Nephron progenitor cell (in vitro differentiated cells): ENCODE measurements around the gene NINJ1.
A peak's percentile ranks its signal among the peaks of the same experiment; 100 is the strongest.
"Not testable (repeated sequence)": the region's sequence is repeated elsewhere in the genome, so short reads cannot be mapped to it uniquely, and the experiment has no call there.

Experiments used
- DNase-seq: peaks from one replicate; pipeline ENCODE4 v3.0.0; 2021
- H3K27ac Mint-ChIP-seq: 2 replicates; pipeline ENCODE4 v1.8.0; 2021; ENCODE audit warnings: mild to moderate bottlenecking, moderate library complexity, mixed read lengths
- H3K27me3 Mint-ChIP-seq: 2 replicates; pipeline ENCODE4 v1.8.0; 2021; ENCODE audit warnings: mild to moderate bottlenecking, low read depth, mixed read lengths; ENCODE audit not compliant: poor library complexity
- H3K36me3 Mint-ChIP-seq: 2 replicates; pipeline ENCODE4 v1.8.0; 2021; ENCODE audit warnings: low read depth, mixed read lengths
- H3K4me1 Mint-ChIP-seq: 2 replicates; pipeline ENCODE4 v1.8.0; 2021; ENCODE audit warnings: mixed read lengths
- H3K4me3 Mint-ChIP-seq: 2 replicates; pipeline ENCODE4 v1.8.0; 2021; ENCODE audit warnings: mild to moderate bottlenecking, moderate library complexity, mixed read lengths
- H3K9me3 Mint-ChIP-seq: 2 replicates; pipeline ENCODE4 v1.8.0; 2021; ENCODE audit warnings: mild to moderate bottlenecking, moderate library complexity, mixed read lengths
- CTCF ChIP-seq: fragments of 200-600 bp; sonication (generic); IDR thresholded peaks from 2 replicates; pipeline ENCODE4 v1.5.0; 2021; ENCODE audit warnings: antibody characterized with exemption

NINJ1 gene

GRCh38 chr9:93120846-93121315 is 13.2 kb downstream of the NINJ1 start:
- no peaks in the 10 kb centered on the region for H3K27me3 Mint-ChIP-seq
- H3K4me3 Mint-ChIP-seq = no peak overlapping the region
- H3K9me3 Mint-ChIP-seq = no peaks in the 10 kb centered on the region
- no peaks in the 10 kb centered on the region for H3K36me3 Mint-ChIP-seq
- no peak overlapping the region for H3K27ac Mint-ChIP-seq
- peaks cover 13% of the 10 kb centered on the region for H3K4me1 Mint-ChIP-seq
- DNase-seq = no peak
- no peak for TF ChIP-seq CTCF

- Mint-ChIP-seq H3K27ac (peak overlapping the region; percentile 30), H3K4me1 (peaks cover 9% of the 10 kb centered on the region), H3K4me3 (no peak overlapping the region), H3K27me3 (no peaks in the 10 kb centered on the region), H3K36me3 (no peaks in the 10 kb centered on the region), H3K9me3 (no peaks in the 10 kb centered on the region)
- DNase-seq = peak; percentile 1
- TF ChIP-seq CTCF = no peak
These were observed 13.9 kb downstream of the NINJ1 start for GRCh38 chr9:93119953-93120845.

- Mint-ChIP-seq H3K4me3 (no peak overlapping the region), H3K36me3 (no peaks in the 10 kb centered on the region), H3K4me1 (peaks cover 14% of the 10 kb centered on the region), H3K9me3 (no peaks in the 10 kb centered on the region), H3K27ac (no peak overlapping the region), H3K27me3 (no peaks in the 10 kb centered on the region)
- DNase-seq = no peak
- no peak for TF ChIP-seq CTCF
These were observed 14.4 kb downstream of the NINJ1 start for GRCh38 chr9:93119703-93119952.

- no peaks in the 10 kb centered on the region for H3K9me3 Mint-ChIP-seq
- no peak for DNase-seq
- no peaks in the 10 kb centered on the region for H3K36me3 Mint-ChIP-seq
- peaks cover 15% of the 10 kb centered on the region for H3K4me1 Mint-ChIP-seq
- H3K27me3 Mint-ChIP-seq = no peaks in the 10 kb centered on the region
- H3K27ac Mint-ChIP-seq = peak overlapping the region; percentile 71
- no peak for TF ChIP-seq CTCF
- H3K4me3 Mint-ChIP-seq = no peak overlapping the region
These were observed 15.0 kb downstream of the NINJ1 start for GRCh38 chr9:93118863-93119702.

- no peaks in the 10 kb centered on the region for H3K9me3 Mint-ChIP-seq
- peaks cover 15% of the 10 kb centered on the region for H3K4me1 Mint-ChIP-seq
- H3K36me3 Mint-ChIP-seq = no peaks in the 10 kb centered on the region
- no peak overlapping the region for H3K4me3 Mint-ChIP-seq
- no peaks in the 10 kb centered on the region for H3K27me3 Mint-ChIP-seq
- peak overlapping the region; percentile 27 for H3K27ac Mint-ChIP-seq
- TF ChIP-seq CTCF = no peak
- no peak for DNase-seq
These were observed 15.9 kb downstream of the NINJ1 start for GRCh38 chr9:93117924-93118862.

GRCh38 chr9:93117521-93117920 is 16.5 kb downstream of the NINJ1 start:
- Mint-ChIP-seq H3K27ac (peak overlapping the region; percentile 27), H3K4me1 (peaks cover 15% of the 10 kb centered on the region)
- not testable (repeated sequence) for H3K9me3 Mint-ChIP-seq, DNase-seq, H3K27me3 Mint-ChIP-seq, H3K4me3 Mint-ChIP-seq, H3K36me3 Mint-ChIP-seq
